Measurements from ENCODE around the gene LBR. TPM values are rescaled to one million over a fixed set of nuclear protein-coding genes. Genes with fewer than 3 reads are reported as not detected.
"Not testable (repeated sequence)": the region's sequence is repeated elsewhere in the genome, so short reads cannot be mapped to it uniquely, and the experiment has no call there.

Gene LBR
- 176 TPM in 2 replicates for total RNA-seq

DNA sequence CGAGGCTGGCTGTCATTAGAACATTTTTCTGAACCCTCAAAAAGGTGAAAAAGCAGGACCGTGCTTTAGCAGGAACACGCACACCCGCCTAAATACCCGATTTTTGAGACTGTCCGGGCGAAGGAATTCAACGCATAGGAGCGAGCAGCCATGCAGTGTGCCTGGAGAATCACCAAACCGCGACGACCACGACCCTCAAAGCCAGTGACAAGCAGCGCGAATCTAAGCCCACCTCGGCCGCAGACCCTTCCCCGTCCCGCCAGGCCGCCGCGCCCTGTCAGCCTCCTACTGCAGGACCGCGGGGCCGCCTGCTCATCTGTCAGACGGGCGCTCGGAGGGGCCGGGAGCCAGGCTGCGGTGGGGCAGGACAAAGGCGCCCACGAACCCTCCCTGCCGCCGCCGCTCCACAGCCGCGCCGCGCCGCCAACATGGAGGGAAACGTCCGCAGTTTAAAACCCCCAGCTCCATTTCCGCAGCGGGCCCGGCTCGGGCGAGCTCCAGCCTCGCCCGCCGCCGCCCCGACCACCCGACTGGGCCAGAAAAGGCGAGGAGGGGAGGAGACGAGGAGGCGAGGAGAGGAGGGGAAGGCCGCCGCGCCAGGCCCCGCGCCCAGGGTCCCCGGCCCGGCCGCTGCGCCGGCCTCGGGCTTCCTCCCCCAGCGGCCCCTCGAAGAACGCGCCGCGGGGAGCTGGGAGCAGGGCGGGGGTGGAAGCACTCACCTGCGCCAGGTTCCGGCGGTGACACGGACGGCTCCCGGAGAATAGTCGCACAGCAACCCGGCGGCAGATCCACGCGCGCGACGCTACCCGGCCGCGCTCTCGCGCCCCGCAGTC lies at the start of gene LBR:
LBR (minus strand) TSS at position 804 of the 833 bp plus-strand sequence. CDS start 3,963 bp downstream, outside the sequence.
- intact Hi-C loops (cut with micrococcal nuclease), result loop anchor here (1.0 to 10.0 kb wide), 9 partner anchors 17 to 993 kb away; partner anchors contain the start of genes PARP1, PYCR2, SDE2 and SRP9
- no peaks in the 10 kb centered on the region for H3K27me3 Mint-ChIP-seq (ENCODE audit: insufficient read depth)
- peaks cover 19% of the 10 kb centered on the region for H3K36me3 Mint-ChIP-seq (ENCODE audit: low read depth)
- H3K4me1 Mint-ChIP-seq (ENCODE audit: low read depth), result peaks cover 64% of the 10 kb centered on the region
- H3K4me3 Mint-ChIP-seq, result peak within 1 kb of the TSS; percentile 89
- H3K9me3 Mint-ChIP-seq, result no peaks in the 10 kb centered on the region
- peak within 1 kb of the TSS; percentile 90 for H3K27ac Mint-ChIP-seq
- DNase-seq (ENCODE audit: low spot score), result no peak

DNA sequence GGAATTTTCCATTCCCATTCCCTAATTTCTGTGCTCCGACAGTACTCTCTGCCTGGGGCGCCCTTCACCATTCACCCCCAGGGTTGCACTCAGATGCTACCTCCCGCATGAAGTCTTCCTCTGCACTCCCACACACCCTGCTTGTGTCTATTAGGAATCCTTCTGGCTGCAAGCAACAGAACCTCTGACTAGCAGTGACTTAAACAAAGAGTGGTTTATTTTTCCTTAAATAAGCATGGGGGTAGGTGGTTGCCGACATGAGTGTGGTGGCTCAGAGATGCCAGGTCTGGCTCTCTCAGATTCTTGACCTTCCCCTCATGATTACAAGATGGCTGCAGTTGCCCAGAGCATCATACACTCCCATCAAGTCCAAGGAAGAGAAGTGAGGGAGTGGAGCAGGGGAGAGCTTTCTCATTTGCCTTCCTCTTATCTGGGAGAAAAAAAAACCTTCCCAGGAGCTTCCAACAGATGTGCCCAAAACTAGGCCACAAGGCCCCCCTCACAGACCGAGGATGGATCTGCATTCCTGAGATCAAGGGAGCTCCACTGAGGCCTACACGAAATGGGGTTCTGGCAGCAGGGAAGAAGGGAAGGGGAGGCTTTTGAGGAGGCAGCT lies 49.6 kb upstream of the LBR start:
- peaks cover 2% of the 10 kb centered on the region for H3K36me3 Mint-ChIP-seq (ENCODE audit: low read depth)
- no peak for DNase-seq (ENCODE audit: low spot score)
- H3K27ac Mint-ChIP-seq, result peak overlapping the region; percentile 24
- peaks cover 7% of the 10 kb centered on the region for H3K27me3 Mint-ChIP-seq (ENCODE audit: insufficient read depth)
- no peak overlapping the region for H3K4me3 Mint-ChIP-seq
- no peaks in the 10 kb centered on the region for H3K9me3 Mint-ChIP-seq
- H3K4me1 Mint-ChIP-seq (ENCODE audit: low read depth), result peaks cover 41% of the 10 kb centered on the region
- intact Hi-C loops (cut with micrococcal nuclease), result loop anchor here (5.0 kb wide), 1 partner anchor 720 kb away; no protein-coding TSS in a partner anchor

DNA sequence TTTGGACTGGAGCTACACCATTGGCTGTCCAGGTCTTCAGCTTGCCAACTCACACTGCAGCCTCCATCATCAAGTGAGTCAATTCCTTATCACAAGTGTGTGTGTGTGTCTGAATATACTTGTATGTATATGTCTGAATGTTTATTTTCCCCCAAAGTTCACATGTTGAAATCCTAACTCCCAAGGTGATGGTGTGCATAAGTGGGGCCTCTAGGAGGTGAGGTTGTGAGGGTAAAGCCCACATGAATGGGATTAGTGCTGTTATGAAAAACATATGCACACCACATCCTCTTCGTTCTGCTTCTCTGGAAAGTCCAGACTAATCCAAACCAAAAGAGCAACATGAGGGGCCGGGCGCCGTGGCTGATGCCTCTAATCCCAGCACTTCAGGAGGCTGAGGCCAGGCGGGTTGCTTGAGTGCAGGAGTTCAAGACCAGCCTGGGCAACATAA lies 48.7 kb upstream of the LBR start:
- Mint-ChIP-seq H3K4me1 (ENCODE audit: low read depth) (peaks cover 41% of the 10 kb centered on the region), H3K27me3 (ENCODE audit: insufficient read depth) (peaks cover 2% of the 10 kb centered on the region), H3K4me3 (peak overlapping the region; percentile 2), H3K9me3 (no peaks in the 10 kb centered on the region), H3K27ac (peak overlapping the region; percentile 21), H3K36me3 (ENCODE audit: low read depth) (peaks cover 2% of the 10 kb centered on the region)
- no peak for DNase-seq (ENCODE audit: low spot score)
- intact Hi-C loops (cut with micrococcal nuclease), result loop anchor here (1.0 to 5.0 kb wide), 2 partner anchors 296 to 721 kb away; no protein-coding TSS in a partner anchor

DNA sequence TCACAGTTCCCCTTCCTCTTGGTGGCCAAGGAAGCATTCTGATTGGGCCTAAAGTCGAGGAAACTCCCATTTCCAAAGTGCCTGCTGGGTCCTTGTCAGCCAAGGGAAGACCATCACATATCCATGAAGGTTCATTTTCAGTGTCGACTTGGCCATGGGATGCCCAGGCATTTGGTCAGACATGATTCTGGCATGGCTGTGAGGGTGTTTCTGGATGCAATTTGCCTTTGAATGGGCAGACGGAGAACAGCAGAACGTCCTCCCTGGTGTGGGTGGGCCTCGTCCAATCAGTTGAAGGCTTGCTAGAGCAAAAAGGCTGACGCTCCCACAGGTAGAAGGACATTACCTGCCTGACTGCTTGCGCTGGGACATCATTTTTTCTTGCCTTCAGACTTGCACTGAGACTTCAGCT lies 48.3 kb upstream of the LBR start:
- DNase-seq (ENCODE audit: low spot score), result no peak
- H3K4me3 Mint-ChIP-seq, result no peak overlapping the region
- no peaks in the 10 kb centered on the region for H3K9me3 Mint-ChIP-seq
- peaks cover 41% of the 10 kb centered on the region for H3K4me1 Mint-ChIP-seq (ENCODE audit: low read depth)
- peaks cover 2% of the 10 kb centered on the region for H3K27me3 Mint-ChIP-seq (ENCODE audit: insufficient read depth)
- H3K27ac Mint-ChIP-seq, result peak overlapping the region; percentile 21
- intact Hi-C loops (cut with micrococcal nuclease), result loop anchor here (1.0 to 5.0 kb wide), 2 partner anchors 296 to 721 kb away; no protein-coding TSS in a partner anchor
- peaks cover 2% of the 10 kb centered on the region for H3K36me3 Mint-ChIP-seq (ENCODE audit: low read depth)

DNA sequence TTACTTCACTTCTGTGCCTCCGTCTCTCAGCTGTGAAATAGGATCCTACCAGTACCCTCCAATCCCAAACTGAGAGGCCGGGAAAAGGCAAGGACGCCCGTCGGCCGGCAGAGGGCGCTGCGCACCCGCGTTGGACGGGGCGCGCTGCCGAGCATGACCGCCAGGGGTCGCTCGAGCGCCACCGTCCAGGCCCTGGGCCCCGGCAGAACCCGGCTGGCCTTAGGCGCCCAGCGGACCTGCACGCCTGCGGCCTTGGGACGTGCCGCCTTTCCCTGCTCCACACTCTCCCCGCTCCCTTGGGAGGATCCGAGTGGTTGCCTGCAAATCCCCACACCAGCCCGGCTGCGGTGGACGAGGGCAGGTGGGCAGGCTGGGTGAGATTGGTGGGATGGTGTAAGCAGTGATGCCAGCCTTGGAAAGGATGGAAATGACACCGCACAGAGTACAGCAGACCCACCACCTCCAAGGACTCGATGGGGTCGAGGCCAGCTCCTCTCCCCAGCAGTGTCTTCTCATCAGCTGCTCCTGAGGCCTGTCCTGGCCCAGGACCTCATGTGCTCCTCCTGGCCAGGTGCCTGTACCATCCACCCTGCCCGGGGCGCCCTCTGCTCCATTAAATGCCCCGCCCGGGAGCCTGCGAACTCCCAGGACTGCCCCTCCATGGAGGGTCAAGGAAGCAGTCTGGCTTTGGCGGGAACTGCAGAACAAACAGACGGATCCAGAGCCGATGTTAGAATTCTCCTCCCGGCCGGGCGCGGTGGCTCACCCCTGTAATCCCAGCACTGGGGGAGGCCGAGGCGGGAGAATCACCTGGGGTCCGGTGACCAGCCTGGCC lies 47.4 kb upstream of the LBR start:
- Mint-ChIP-seq H3K27me3 (ENCODE audit: insufficient read depth) (peaks cover 2% of the 10 kb centered on the region), H3K27ac (no peak overlapping the region), H3K4me1 (ENCODE audit: low read depth) (peaks cover 41% of the 10 kb centered on the region), H3K36me3 (ENCODE audit: low read depth) (peaks cover 2% of the 10 kb centered on the region), H3K4me3 (no peak overlapping the region), H3K9me3 (no peaks in the 10 kb centered on the region)
- peak; percentile 69 for DNase-seq (ENCODE audit: low spot score)
- intact Hi-C loops (cut with micrococcal nuclease), result loop anchor here (1.0 to 5.0 kb wide), 6 partner anchors 79 to 722 kb away; partner anchors contain the start of genes PYCR2 and SRP9

DNA sequence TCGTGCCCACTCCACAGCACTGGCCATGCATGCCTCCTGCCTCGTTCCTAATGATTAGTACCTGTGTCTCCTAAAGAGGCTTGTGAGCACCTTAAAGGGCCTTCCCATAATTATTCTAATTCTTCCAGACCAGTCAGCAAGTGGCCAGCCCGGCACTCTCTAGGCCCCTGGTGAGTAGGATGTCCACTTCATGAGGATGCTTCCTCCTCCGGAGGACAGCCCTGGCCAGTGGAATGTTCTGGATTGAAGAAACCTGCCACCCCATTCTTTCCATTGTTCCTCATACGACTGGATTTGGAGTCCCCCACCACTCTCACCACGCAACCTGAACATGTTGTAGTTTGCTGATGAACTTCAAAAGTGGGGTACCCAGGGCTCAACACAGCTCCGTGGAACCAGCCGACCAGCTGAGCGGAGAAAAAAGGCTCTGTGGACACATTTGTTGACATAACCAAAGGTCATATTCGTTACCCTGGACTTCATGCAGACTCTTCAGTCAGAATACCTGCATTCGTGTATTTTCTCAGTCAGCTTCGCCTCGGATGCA lies 46.7 kb upstream of the LBR start:
- no peaks in the 10 kb centered on the region for H3K9me3 Mint-ChIP-seq
- peaks cover 2% of the 10 kb centered on the region for H3K27me3 Mint-ChIP-seq (ENCODE audit: insufficient read depth)
- DNase-seq (ENCODE audit: low spot score), result no peak
- no peak overlapping the region for H3K27ac Mint-ChIP-seq
- peaks cover 41% of the 10 kb centered on the region for H3K4me1 Mint-ChIP-seq (ENCODE audit: low read depth)
- intact Hi-C loops (cut with micrococcal nuclease), result loop anchor here (2.0 kb wide), 1 partner anchor 450 kb away; the partner anchor contains the start of gene PYCR2
- H3K36me3 Mint-ChIP-seq (ENCODE audit: low read depth), result peaks cover 2% of the 10 kb centered on the region
- no peak overlapping the region for H3K4me3 Mint-ChIP-seq

DNA sequence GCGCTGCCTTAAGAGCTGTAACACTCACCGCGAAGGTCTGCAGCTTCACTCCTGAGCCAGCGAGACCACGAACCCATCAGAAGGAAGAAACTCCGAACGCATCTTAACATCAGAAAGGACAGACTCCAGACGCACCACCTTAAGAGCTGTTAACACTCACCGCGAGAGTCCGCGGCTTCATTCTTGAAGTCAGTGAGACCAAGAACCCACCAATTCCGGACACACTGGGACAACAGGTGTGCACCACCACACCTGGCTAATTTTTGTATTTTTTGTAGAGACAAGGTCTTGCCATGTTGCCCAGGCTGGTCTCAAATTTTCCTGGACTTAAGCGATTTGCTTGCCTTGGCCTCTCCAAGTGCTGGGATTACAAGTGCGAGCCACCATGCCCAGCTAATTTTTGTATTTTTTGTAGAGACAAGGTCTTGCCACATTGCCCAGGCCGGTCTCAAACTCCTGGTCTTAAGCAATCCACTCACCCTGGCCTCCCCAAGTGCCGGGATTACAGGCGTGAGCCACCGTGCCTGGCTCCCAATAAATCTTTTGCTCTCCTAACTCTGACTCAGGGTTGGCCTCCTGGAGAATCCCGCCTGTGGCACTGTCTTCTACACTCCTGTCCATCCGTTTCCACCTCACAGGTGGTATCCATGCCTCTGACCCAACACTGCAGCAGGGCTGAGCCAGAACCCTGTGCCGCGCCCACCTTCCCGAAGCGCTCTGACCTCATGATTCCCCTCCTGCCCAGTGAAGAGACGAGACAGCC lies 46.0 kb upstream of the LBR start:
- H3K4me3 Mint-ChIP-seq; H3K9me3 Mint-ChIP-seq; DNase-seq (ENCODE audit: low spot score); H3K27me3 Mint-ChIP-seq (ENCODE audit: insufficient read depth); H3K36me3 Mint-ChIP-seq (ENCODE audit: low read depth): not testable (repeated sequence)
- Mint-ChIP-seq H3K27ac (peak overlapping the region; percentile 75), H3K4me1 (ENCODE audit: low read depth) (peaks cover 48% of the 10 kb centered on the region)
- intact Hi-C loops (cut with micrococcal nuclease), result loop anchor here (2.0 kb wide), 1 partner anchor 451 kb away; the partner anchor contains the start of gene PYCR2

DNA sequence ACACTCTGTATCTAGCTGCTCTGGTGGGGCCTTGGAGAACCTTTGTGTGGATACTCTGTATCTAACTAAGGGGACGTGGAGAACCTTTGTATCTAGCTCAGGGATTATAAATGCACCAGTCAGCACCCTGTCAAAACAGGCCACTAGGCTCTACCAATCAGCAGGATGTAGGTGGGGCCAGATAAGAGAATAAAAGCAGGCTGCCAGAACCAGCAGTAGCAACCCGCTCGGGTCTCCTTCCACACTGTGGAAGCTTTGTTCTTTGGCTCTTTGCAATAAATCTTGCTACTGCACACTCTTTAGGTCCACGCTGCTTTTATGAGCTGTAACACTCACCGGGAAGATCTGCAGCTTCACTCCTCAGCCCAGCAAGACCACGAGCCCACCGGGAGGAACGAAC lies 45.4 kb upstream of the LBR start:
- H3K4me3 Mint-ChIP-seq, result not testable (repeated sequence)

DNA sequence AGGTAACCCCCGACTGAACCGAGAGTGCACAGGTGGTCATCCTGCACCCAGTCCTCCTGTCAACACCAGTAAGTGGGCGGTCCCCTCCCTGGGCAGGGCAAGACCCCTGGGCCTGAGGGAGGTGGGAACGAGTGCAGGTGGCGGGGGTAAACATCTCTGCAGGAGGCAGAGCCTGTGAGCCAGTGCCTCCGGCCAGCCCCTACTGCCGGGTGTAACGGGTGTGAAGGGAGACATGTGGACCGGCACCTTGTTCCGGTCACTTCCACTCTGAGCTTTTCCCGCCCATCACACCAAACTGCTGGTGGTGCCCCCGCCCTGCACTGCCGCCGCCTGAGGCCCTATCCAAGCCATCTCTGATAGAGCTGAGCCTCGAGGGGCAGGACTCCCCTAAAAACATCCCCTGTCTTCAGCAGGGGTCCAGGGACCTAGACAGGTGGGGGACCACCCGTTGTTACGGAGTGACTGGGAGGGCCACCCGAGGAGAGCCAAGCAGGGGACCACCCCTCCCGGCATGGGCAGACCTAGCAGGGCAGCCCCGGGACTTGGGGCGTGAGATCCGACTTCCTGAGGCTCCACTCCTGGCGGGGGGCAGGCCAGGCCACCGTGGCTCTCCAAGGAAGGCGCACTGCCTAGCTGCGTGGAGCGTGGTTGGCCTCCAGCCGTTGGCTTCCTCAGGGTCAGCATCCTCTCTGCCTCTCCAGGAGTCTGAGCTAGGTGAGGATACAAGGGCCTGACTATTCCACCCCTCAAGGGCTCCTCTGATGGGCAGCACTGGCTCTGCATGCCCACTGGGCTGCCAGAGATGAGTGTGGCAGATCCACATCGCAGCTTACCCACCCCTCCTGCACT lies 43.8 kb upstream of the LBR start:
- intact Hi-C loops (cut with micrococcal nuclease), result no loop called here
- Mint-ChIP-seq H3K36me3 (ENCODE audit: low read depth) (peaks cover 3% of the 10 kb centered on the region), H3K9me3 (no peaks in the 10 kb centered on the region), H3K27ac (no peak overlapping the region), H3K4me1 (ENCODE audit: low read depth) (peaks cover 48% of the 10 kb centered on the region), H3K27me3 (ENCODE audit: insufficient read depth) (no peaks in the 10 kb centered on the region), H3K4me3 (no peak overlapping the region)
- DNase-seq (ENCODE audit: low spot score), result no peak

More for the DNA sequence above, 45.4 kb upstream of the LBR start:
- H3K36me3 Mint-ChIP-seq (ENCODE audit: low read depth); intact Hi-C loops (cut with micrococcal nuclease); H3K27me3 Mint-ChIP-seq (ENCODE audit: insufficient read depth); DNase-seq (ENCODE audit: low spot score); H3K9me3 Mint-ChIP-seq: not testable (repeated sequence)
- Mint-ChIP-seq H3K4me1 (ENCODE audit: low read depth) (peaks cover 53% of the 10 kb centered on the region), H3K27ac (peak overlapping the region; percentile 75)

DNA sequence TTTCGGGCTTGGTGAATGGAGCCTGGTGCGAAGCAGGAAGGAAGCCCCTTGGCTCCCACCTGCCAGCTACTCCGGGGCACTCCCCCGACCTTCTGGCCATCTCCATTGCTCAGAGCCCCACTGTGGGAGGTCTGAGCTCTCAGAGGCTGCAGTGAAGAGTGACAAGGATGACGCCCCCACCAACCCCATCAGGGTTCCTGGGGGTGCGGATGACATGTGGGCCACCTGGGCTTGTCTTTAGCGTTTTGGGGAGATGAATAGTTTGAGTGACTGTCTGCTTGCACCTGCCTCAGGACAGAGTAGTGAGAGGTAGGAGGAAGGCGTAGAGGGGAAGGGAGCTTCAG lies 43.2 kb upstream of the LBR start:
- H3K36me3 Mint-ChIP-seq (ENCODE audit: low read depth), result peaks cover 3% of the 10 kb centered on the region
- no peaks in the 10 kb centered on the region for H3K27me3 Mint-ChIP-seq (ENCODE audit: insufficient read depth)
- H3K9me3 Mint-ChIP-seq, result no peaks in the 10 kb centered on the region
- no peak for DNase-seq (ENCODE audit: low spot score)
- intact Hi-C loops (cut with micrococcal nuclease), result no loop called here
- H3K4me3 Mint-ChIP-seq, result no peak overlapping the region
- H3K27ac Mint-ChIP-seq, result no peak overlapping the region
- H3K4me1 Mint-ChIP-seq (ENCODE audit: low read depth), result peaks cover 43% of the 10 kb centered on the region

All from activated T-helper 1 cell treated with anti-CD3 and anti-CD28 coated beads, Interleukin-12 subunit alpha, Interleukin-12 subunit beta, Interleukin-2, Interleukin-4 antibody, amounts not matched to agents 30 ng/mL and 10 ng/mL and 1 ng/mL, durations not matched to agents 14 hours and 24 hours and 36 hours (primary cell).